A204.1 (cell line): ENCODE measurements around the gene ARSI.
"Not testable (repeated sequence)": the region's sequence is repeated elsewhere in the genome, so short reads cannot be mapped to it uniquely, and the experiment has no call there.

Source experiments
- FAIRE-seq: peaks from 2 replicates; lab custom pipeline; 2012; peaks lifted over from hg19 to GRCh38; lab: Jason Lieb, UNC

Gene ARSI

GRCh38 chr5:150265870-150266383 lies 36.8 kb downstream of the ARSI start:
- FAIRE-seq: no peak

GRCh38 chr5:150264667-150265603 lies 37.8 kb downstream of the ARSI start:
- FAIRE-seq: no peak

- no peak for FAIRE-seq
These were observed 38.7 kb downstream of the ARSI start for GRCh38 chr5:150263801-150264621.

- no peak for FAIRE-seq
These were observed 39.3 kb downstream of the ARSI start for GRCh38 chr5:150263375-150263775.

GRCh38 chr5:150262502-150262901 lies 40.2 kb downstream of the ARSI start:
- no peak for FAIRE-seq

GRCh38 chr5:150261231-150261630 lies 41.5 kb downstream of the ARSI start:
- no peak for FAIRE-seq

GRCh38 chr5:150258130-150258529 lies 44.6 kb downstream of the ARSI start:
- no peak for FAIRE-seq

- no peak for FAIRE-seq
These were observed 45.3 kb downstream of the ARSI start for GRCh38 chr5:150257424-150257823.

- FAIRE-seq: no peak
These were observed 46.2 kb downstream of the ARSI start for GRCh38 chr5:150256410-150257064.

DNA sequence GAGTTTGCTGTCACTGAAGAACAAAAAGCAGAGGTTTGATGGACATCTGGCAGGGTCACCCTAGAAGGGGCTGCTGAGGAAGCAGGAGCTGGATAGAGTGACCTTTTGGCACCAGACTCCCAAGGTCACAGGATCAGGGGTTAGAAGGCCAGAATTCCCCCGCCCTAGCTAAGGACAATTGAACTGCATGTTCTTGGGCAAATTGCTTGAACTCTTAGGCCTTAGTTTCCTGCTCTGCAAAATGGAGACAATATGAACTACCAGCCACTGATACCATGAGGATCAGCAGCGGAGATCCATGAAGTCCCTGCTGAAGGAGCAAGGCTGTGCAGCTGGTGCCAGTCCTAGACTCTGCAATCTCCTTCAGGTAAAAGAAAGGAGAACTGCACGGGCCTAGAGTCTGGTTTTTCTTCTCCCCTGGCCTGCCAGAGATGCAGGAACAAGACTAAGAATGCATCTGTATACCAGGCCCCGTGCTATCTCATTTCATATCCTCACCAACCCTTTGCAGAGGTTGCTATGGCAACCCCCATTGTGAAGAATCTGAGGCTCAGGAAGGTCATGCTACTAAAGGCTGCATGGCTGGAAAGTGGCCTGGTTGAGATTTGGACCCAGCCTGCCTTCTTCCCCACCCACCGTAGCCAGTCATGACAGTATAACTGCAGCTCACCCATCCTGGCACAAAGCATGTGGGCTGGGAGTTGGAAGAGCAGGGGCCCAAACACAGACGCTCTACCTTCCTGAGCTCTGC lies 46.9 kb downstream of the ARSI start:
- FAIRE-seq: no peak

DNA sequence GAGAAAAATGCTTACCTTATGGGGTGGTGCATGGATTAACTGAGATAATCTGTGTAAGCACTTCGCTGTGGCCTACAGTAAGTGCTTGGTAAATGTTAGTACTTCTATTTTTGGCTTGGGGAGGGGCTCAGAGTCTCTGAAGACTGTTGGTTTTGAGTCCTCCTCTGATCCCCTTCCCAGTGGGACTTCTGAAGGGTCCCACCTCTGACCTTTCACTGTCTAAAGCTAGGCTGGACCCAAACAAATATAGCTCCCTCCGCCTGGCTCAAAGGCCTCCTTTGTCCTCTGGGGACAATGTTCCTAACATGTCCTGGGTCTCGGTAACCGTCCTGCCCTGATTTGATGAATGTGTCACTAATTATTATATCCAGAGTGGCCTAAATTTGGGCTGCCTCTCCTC lies 47.9 kb downstream of the ARSI start:
- no peak for FAIRE-seq

GRCh38 chr5:150254363-150254762 lies 48.3 kb downstream of the ARSI start:
- no peak for FAIRE-seq

DNA sequence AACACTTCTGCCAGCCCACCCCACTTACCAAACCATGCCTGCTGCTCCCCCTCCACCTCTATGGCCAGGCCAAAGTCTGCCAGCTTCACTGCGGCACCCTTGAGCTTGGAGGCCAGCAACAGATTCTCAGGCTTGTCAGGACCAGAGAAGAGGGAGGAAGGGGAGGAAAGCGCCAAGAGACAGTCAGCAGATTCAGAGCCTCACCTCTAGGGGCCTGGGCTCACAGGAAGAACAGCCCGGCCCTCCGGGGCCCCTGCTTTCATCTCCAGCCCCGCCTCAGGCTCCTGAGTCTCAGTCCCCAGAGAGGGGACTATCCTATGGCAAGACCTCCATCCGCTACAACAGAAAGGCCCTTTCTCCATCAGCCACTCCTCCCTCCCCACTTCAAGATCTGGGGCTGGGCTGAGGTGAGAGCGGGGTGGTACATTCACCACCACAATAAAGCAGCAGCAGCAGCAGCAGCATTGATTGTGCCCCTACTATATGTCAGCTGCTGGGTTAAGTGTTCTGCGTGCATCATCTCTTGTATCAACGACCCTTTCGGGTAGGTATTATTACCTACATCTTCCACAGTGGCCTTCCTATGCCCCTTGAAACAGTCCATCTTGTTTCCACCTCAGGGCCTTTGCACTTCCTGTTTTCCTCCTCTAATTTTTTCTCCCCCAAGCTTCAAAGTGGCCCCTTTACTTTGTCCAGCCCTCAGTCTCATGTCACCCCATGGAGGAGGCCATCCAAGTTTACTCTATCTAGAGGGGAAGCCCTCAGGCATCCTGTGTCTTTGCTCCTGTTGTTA lies 49.1 kb downstream of the ARSI start:
- no peak for FAIRE-seq

GRCh38 chr5:150252489-150252888 lies 50.2 kb downstream of the ARSI start:
- no peak for FAIRE-seq

DNA sequence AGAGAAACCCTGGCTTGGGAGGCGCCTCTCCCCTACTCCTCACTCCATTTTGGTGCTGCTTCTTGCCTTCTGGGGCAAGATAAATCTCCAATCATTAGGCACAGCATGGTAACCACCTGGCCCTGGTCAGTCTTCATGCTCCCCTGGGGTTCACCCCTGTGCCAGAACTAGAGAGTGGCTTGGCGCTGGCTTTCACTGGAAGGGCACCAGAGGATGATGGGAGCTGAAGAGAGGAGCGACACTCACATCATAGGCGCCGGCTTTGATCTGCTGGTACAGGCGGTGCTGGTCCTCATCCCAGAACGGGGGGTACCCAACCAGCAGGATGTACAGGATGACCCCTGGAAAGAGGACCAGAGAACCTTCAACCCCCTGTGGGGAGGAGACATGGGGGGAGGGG lies 51.2 kb downstream of the ARSI start:
- no peak for FAIRE-seq

GRCh38 chr5:150249744-150250143 lies 53.0 kb downstream of the ARSI start:
- FAIRE-seq: no peak

GRCh38 chr5:150248946-150249345 lies 53.8 kb downstream of the ARSI start:
- FAIRE-seq: no peak

GRCh38 chr5:150248493-150248892 lies 54.2 kb downstream of the ARSI start:
- not testable (repeated sequence) for FAIRE-seq

- no peak for FAIRE-seq
These were observed 55.0 kb downstream of the ARSI start for GRCh38 chr5:150247726-150248125.

GRCh38 chr5:150246835-150247234 lies 55.9 kb downstream of the ARSI start:
- no peak for FAIRE-seq

DNA sequence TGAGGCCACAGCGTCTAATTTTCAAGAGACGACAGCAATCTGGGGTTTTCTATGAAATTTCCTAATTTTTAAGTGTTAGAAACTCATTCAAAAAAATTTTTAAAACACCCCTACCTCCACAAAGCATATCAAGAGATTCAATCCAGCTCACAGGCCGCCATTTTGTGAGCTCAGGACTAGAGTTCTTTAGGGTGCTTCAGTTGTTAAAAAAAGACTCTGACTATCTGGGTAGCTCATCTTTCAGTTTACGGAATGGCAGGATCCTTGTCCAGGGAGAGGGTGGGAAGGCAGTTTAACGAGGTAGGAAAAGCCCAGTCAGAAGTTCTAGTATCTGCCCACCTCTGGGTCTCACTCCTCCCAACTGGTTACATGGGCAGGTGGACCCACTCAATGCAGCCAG lies 56.3 kb downstream of the ARSI start:
- FAIRE-seq: no peak
